Uterus (tissue), 2 donors: ENCODE results near the gene RNU1-1.
"Not testable (repeated sequence)": the region's sequence is repeated elsewhere in the genome, so short reads cannot be mapped to it uniquely, and the experiment has no call there.

Source experiments
- POLR2A ChIP-seq, 2 donors: fragments of 450-650 bp; IDR thresholded peaks; one replicate each; pipeline ENCODE4 v1.6.1; 2016; ENCODE audit warnings: antibody characterized with exemption in 2 of 2, mild to moderate bottlenecking in 1 of 2, moderate library complexity in 1 of 2
- TF ChIP-seq, protein P1 (sequence below), 4 experiments: fragments of 200-600 bp in 2 of 4; fragments of 450-650 bp in 2 of 4; sonication (generic) in 2 of 4; IDR thresholded peaks; one replicate each; pipeline ENCODE4 v1.5.1; 2016 to 2019; ENCODE audit warnings: antibody characterized with exemption in 4 of 4, mild to moderate bottlenecking in 2 of 4, moderate library complexity in 1 of 4

DNA sequence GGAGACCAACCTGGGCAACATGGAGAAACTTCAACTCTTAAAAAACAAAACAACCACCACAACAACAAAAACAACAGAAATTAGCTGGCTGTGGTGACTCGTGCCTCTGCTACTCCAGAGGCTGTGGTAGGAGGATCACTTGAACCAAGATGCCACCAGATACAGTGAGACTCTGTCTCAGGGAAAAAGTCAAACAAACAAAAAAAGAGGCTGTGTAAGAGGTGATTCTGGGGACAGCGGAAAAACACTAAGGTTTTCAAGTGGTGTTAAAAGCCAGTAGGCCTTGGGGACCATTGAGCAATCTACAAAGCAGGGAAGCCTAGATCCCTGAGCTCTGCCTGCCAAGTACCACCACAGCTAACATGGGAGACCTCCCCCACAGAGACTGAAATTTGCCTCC lies 8.2 kb downstream of the RNU1-1 start:
- TF ChIP-seq, protein P1, sequence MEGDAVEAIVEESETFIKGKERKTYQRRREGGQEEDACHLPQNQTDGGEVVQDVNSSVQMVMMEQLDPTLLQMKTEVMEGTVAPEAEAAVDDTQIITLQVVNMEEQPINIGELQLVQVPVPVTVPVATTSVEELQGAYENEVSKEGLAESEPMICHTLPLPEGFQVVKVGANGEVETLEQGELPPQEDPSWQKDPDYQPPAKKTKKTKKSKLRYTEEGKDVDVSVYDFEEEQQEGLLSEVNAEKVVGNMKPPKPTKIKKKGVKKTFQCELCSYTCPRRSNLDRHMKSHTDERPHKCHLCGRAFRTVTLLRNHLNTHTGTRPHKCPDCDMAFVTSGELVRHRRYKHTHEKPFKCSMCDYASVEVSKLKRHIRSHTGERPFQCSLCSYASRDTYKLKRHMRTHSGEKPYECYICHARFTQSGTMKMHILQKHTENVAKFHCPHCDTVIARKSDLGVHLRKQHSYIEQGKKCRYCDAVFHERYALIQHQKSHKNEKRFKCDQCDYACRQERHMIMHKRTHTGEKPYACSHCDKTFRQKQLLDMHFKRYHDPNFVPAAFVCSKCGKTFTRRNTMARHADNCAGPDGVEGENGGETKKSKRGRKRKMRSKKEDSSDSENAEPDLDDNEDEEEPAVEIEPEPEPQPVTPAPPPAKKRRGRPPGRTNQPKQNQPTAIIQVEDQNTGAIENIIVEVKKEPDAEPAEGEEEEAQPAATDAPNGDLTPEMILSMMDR (IDR thresholded peaks at IDR 0.05) = not testable (repeated sequence)
- not testable (repeated sequence) for TF ChIP-seq POLR2A (IDR thresholded peaks at IDR 0.05)
